H1 (cell line): ENCODE data around the gene GLRA1. TPM values are rescaled to one million over a fixed set of nuclear protein-coding genes. Genes with fewer than 3 reads are reported as not detected.

ENCODE experiments used
- CHD7 ChIP-seq: fragments of 300-600 bp; sonication (generic); IDR thresholded peaks from 2 replicates; pipeline ENCODE4 v1.7.1; 2012; ENCODE audit warnings: low read length, moderate library complexity, mild to moderate bottlenecking, inconsistent platforms; ENCODE audit not compliant: insufficient replicate concordance
- JUN ChIP-seq: IDR thresholded peaks from 2 replicates; pipeline ENCODE4 v1.6.1; 2011; ENCODE audit warnings: low read depth, mild to moderate bottlenecking, improper control_type of control experiment, low read length
- JUND ChIP-seq: IDR thresholded peaks from 2 replicates; pipeline ENCODE4 v1.6.1; 2011; ENCODE audit warnings: mild to moderate bottlenecking, improper control_type of control experiment, low read length
- polyA plus RNA-seq, 7 experiments: library from polyadenylated mRNA; depleted of rRNA in 3 of 7; stranded (reverse) in 5 of 7; unstranded in 2 of 7; fragments of >200 nt in 5 of 7; fragments of 200-250 nt in 2 of 7; gene quantifications; 1 replicate in 5 of 7; 2 replicates in 1 of 7; 4 replicates in 1 of 7; pipeline versions ENCODE4 v1.2.1 to v1.2.3, GENCODE V29; 2011 to 2013; ENCODE audit warnings: missing spikeins in 2 of 7, mixed read lengths in 2 of 7
- total RNA-seq: library from RNA; stranded (reverse); fragmentation: NEBNext Ultra II Directional; extraction: Animal tissue kit (Norgen Biotek cat#: 25700); gene quantifications from 2 replicates; pipeline ENCODE4 v1.2.1, GENCODE V29; 2021

The GLRA1 gene
- total and polyA plus RNA-seq, 2 of the 8 experiments (the other 6 are each of a cell fraction or from before 2014, with no cell fraction given), result not detected

GRCh38 chr5:151892393-151892792, 32.3 kb downstream of the GLRA1 start (continued):
- TF ChIP-seq CHD7 (no peak), JUND (no peak), JUN (no peak)
